Lower leg skin (tissue), 3 donors: Measurements from ENCODE around the gene FOXO6.

Experiments used
- POLR2A ChIP-seq, 2 donors: fragments of 450-650 bp; IDR thresholded peaks; one replicate each; pipeline ENCODE4 v1.6.1; 2016 to 2017; ENCODE audit warnings: antibody characterized with exemption in 2 of 2, mild to moderate bottlenecking in 1 of 2, moderate library complexity in 1 of 2
- TF ChIP-seq, protein P1 (sequence below), 3 donors: fragments of 450-650 bp; IDR thresholded peaks; one replicate each; pipeline ENCODE4 v1.5.1; 2016; ENCODE audit warnings: antibody characterized with exemption in 3 of 3, mild to moderate bottlenecking in 3 of 3, moderate library complexity in 2 of 3

GRCh38 chr1:41356752-41357151, 4.5 kb upstream of the FOXO6 start:
- no peak for TF ChIP-seq POLR2A (IDR thresholded peaks at IDR 0.05)
- TF ChIP-seq, protein P1, sequence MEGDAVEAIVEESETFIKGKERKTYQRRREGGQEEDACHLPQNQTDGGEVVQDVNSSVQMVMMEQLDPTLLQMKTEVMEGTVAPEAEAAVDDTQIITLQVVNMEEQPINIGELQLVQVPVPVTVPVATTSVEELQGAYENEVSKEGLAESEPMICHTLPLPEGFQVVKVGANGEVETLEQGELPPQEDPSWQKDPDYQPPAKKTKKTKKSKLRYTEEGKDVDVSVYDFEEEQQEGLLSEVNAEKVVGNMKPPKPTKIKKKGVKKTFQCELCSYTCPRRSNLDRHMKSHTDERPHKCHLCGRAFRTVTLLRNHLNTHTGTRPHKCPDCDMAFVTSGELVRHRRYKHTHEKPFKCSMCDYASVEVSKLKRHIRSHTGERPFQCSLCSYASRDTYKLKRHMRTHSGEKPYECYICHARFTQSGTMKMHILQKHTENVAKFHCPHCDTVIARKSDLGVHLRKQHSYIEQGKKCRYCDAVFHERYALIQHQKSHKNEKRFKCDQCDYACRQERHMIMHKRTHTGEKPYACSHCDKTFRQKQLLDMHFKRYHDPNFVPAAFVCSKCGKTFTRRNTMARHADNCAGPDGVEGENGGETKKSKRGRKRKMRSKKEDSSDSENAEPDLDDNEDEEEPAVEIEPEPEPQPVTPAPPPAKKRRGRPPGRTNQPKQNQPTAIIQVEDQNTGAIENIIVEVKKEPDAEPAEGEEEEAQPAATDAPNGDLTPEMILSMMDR (IDR thresholded peaks at IDR 0.05) = no peak
